ELR (cell line): ENCODE measurements around the gene SPTBN2.

Source experiments
- DNase-seq: peaks from one replicate; pipeline ENCODE4 v3.0.0-alpha.2; 2015; ENCODE audit warnings: low read depth

SPTBN2 gene

GRCh38 chr11:66728693-66729385, at the start of gene SPTBN2:
Gene SPTBN2, minus strand, starts transcription at chr11:66729216. Its CDS starts 7,976 bp downstream, at chr11:66721240.
- peak; percentile 20 for DNase-seq

- DNase-seq, result no peak
Measured at GRCh38 chr11:66768818-66769217, 39.8 kb upstream of the SPTBN2 start.

DNA sequence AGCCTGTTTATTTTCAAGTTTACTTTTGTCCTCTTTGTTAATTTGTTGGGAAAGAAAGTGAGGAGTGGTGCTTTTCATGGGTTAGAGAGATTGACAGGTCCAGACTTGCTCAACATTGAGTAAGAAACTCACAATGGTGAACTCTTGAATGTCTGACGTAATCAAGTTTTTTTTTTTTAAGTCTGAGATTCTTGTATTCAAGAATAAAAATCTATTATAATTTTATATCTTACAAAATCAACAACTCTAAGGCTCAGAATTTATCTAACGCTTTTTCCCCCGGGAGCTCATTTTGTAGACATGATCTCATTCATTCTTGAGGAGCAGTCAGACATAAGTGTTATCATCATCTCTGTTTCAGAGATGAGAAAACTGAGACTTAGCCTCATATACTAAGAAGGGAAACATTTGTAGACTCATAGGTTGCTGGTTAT, 39.1 kb upstream of the SPTBN2 start:
- no peak for DNase-seq

- no peak for DNase-seq
Measured at GRCh38 chr11:66767666-66768065, 38.6 kb upstream of the SPTBN2 start.

DNA sequence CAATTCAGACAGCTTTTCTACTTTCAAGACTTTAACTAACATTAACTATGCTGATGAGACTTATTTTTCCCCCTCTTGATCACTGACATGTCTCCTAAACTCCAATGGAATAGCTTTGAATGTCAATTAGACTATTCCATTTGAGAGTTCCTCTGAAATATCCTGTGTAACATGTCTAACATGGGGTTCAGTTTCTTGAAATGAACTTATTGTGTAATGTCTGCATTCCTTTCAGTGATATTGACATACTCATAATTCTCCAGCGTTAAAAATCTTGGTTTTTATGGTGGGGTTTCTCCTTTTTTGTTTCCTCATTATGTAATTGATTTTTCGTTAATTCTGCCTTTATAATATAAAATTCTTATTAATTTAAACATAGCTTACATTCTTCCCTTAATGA, 37.7 kb upstream of the SPTBN2 start:
- no peak for DNase-seq

DNA sequence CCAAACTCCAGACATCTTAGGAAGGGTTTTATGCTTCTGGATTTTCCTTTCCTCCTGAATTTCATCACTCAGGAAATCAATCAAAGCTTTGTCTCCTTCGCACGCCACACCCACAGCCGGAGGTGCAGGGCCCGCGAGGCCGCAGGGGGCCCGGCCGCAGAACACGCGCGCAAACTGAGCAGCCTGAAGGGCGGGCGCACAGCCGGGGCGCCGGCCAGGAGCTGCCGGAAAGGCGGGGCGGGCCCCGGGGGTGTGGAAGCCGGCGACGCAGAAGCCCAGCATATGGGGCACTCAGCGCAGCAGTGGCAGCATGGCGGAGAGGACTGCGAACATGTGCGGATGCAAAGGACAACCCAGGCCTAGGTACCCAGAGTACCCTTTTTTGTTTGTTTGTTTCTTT, 33.1 kb upstream of the SPTBN2 start:
- no peak for DNase-seq

GRCh38 chr11:66752148-66752547, 23.1 kb upstream of the SPTBN2 start:
- no peak for DNase-seq

GRCh38 chr11:66749091-66749490, 20.1 kb upstream of the SPTBN2 start:
- DNase-seq, result no peak

GRCh38 chr11:66747480-66747879, 18.5 kb upstream of the SPTBN2 start:
- no peak for DNase-seq

GRCh38 chr11:66745356-66746235, 16.6 kb upstream of the SPTBN2 start:
- DNase-seq, result peak; percentile 31

- DNase-seq, result peak; percentile 79
Measured at GRCh38 chr11:66744485-66745355, 15.7 kb upstream of the SPTBN2 start.

DNA sequence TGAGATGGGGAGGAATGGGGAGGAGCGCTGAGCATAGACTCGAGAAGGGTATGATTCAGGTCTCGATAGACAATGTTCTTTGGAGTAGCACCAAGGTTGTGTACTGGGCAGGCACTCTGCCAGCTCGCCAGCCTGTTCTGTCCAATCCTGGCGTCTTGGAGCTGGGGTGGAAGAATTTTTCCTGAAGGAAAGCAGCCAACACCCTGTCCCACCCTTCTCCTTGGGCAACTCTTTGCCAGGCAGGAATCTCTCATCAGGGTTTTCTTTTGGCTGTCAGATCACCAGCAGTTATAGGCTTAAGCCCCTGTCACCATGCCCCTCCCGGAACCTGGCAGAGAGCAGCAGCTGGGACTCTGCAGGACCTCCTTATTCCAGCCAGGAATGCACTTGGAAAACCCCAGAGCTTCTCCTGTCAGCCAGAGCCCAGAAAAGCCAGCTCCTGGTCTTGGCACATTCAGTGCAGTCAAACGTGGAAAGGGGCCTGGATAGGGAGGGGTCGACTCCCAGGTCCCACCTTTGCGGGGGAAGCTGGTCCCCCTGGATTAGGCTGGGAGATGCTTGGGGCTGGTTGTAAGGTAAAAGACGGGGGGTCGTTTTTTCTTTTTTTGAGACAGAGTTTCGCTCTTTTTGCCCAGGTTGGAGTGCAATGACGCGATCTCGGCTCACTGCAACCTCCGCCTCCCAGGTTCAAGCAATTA, 14.4 kb upstream of the SPTBN2 start:
- no peak for DNase-seq

GRCh38 chr11:66741153-66741552, 12.1 kb upstream of the SPTBN2 start:
- no peak for DNase-seq

DNA sequence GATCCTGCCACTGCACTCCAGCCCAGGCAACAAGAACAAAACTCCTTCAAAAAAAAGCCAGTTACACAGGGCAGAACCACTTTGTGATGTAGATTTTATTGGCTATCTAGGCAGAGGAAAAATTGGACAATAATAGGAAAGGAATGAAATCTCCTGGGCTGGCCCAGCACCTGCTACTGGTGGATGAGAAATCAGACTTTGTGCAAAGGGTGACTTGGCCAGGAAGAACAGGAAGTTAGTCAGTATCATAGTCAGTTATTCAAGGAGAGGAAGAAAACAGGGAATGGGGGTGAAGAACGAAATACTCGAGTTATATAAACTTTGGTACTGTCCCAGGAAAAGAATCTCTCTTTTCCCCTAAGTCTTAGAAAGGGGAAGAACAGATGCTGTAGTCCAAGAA, 11.0 kb upstream of the SPTBN2 start:
- peak; percentile 78 for DNase-seq

- DNase-seq, result no peak
Measured at GRCh38 chr11:66734215-66734614, 5.2 kb upstream of the SPTBN2 start.

- no peak for DNase-seq
Measured at GRCh38 chr11:66729447-66729846, 431 bp upstream of the SPTBN2 start.

DNA sequence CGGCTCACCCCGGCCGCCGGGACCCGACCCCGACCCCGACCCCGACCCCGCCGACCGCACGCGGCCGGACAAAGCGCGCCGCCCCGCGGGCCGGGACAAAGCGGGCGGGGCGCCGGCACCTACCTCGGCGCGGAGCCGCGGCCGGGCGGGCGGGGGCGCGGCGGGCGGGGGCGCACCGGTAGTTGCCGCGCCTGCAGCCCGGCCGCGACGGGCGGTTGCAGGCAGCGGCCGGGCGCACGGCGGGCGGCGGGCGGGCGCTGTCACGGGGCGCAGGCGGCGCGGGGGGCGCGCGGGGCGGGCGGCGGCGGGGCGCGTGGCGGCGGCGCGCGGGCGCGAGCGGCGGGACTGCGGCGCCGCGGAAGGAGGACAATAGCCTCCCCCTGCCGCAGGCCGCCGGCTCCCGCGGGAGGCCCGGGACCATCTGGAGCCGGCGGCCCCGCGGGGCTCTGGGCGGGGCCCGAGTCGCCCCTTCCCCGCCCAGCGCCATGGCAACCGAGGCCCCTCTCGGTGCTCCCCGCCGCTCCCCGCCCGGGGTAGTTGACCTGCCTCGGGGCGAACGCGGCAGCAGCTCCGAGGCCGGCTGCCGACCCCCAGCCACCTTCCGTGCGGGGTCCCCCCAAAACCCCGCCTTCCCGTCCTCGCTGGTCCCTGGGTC, 851 bp downstream of the SPTBN2 start:
- no peak for DNase-seq

- peak; percentile 28 for DNase-seq
Measured at GRCh38 chr11:66727282-66728037, 1.6 kb downstream of the SPTBN2 start.

DNA sequence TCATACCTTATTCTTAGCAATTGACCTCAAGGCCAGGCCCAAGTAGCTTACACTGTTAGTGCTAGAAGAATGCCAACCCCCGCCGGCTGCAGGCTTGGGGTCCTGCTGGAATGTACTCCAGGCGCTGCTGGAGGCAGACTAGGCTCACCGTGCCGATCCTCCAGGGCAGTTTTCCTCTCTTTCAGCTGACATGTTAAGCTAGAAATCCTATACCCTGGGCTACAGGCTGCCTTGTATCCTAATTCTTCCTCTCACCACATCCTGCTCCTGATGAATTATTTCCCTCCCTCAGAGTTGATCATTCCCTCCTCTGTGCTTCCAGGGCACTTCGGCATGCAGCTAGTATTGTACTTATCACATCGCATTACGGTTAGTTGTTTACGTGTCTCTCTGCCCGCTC, 3.4 kb downstream of the SPTBN2 start:
- no peak for DNase-seq

DNA sequence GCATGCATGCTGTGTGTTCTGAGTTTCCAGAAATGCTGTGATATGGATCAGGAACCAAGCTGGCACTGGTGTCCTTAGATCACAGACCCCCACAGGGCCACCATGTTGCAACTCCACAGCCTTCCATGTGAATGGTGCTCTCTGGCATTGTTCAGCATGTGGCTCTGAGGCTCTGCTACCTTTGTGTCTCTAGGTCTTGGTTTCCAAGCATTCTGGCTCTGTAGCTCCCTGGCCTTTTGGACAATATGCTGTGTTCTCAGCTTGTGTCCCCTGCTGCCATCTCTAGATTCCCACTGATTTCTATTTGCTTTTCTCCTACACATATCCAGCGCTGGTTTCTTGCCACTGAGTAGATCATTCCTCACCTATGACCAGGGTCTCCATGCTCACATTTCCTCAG, 3.9 kb downstream of the SPTBN2 start:
- no peak for DNase-seq
